IPS-11a (cell line): ENCODE results near the gene DNAJC11.

Experiments used
- H3K4me3 ChIP-seq: one replicate; pipeline ENCODE4 v1.5.1; 2013; ENCODE audit warnings: low read depth, low read length, control low read depth

Gene DNAJC11

GRCh38 chr1:6625584-6626149 lies 75.9 kb downstream of the DNAJC11 start:
- peak overlapping the region; percentile 60 for H3K4me3 ChIP-seq

GRCh38 chr1:6624710-6625583 lies 76.7 kb downstream of the DNAJC11 start, which contains the start of gene THAP3:
TSS of gene THAP3 (plus strand) at chr1:6624868. CDS start at chr1:6625219, 351 bp downstream.
- peak within 1 kb of the TSS; percentile 60 for H3K4me3 ChIP-seq

GRCh38 chr1:6623269-6623965 lies 78.2 kb downstream of the DNAJC11 start:
- H3K4me3 ChIP-seq: no peak overlapping the region

GRCh38 chr1:6622396-6623152 lies 79.0 kb downstream of the DNAJC11 start:
- H3K4me3 ChIP-seq: no peak overlapping the region

- H3K4me3 ChIP-seq: no peak overlapping the region
These were observed 79.9 kb downstream of the DNAJC11 start for GRCh38 chr1:6621429-6622391.

- H3K4me3 ChIP-seq: no peak overlapping the region
These were observed 82.6 kb downstream of the DNAJC11 start for GRCh38 chr1:6619045-6619444.

GRCh38 chr1:6614929-6615785 lies 86.5 kb downstream of the DNAJC11 start:
- H3K4me3 ChIP-seq: peak overlapping the region; percentile 65

GRCh38 chr1:6614019-6614928 lies 87.3 kb downstream of the DNAJC11 start:
- H3K4me3 ChIP-seq: peak overlapping the region; percentile 61

- H3K4me3 ChIP-seq: peak within 1 kb of the TSS; percentile 66
These were observed 88.1 kb downstream of the DNAJC11 start, which contains the start of gene PHF13 for GRCh38 chr1:6613361-6614018. TSS of gene PHF13 (plus strand) at chr1:6613731. CDS start at chr1:6614067, 336 bp downstream.

GRCh38 chr1:6612641-6613360 lies 88.8 kb downstream of the DNAJC11 start:
- peak overlapping the region; percentile 66 for H3K4me3 ChIP-seq

GRCh38 chr1:6603915-6604558 lies 97.6 kb downstream of the DNAJC11 start:
- peak overlapping the region; percentile 51 for H3K4me3 ChIP-seq

GRCh38 chr1:6603238-6603914 lies 98.2 kb downstream of the DNAJC11 start:
- peak overlapping the region; percentile 51 for H3K4me3 ChIP-seq

- H3K4me3 ChIP-seq: peak within 1 kb of the TSS; percentile 91
These were observed 98.9 kb downstream of the DNAJC11 start, which contains the start of gene KLHL21 for GRCh38 chr1:6602669-6603237. TSS of gene KLHL21 (minus strand) at chr1:6602869. CDS start at chr1:6602817, 52 bp downstream.

GRCh38 chr1:6601923-6602668 lies 99.5 kb downstream of the DNAJC11 start:
- H3K4me3 ChIP-seq: peak overlapping the region; percentile 91
